Renal cortex interstitium (tissue), 11 donors: ENCODE results near the gene TTC39C. TPM values are rescaled to one million over a fixed set of nuclear protein-coding genes. Genes with fewer than 3 reads are reported as not detected.
"Not testable (repeated sequence)": the region's sequence is repeated elsewhere in the genome, so short reads cannot be mapped to it uniquely, and the experiment has no call there.

Source experiments
- DNase-seq, 11 donors: peaks; one replicate each; pipeline ENCODE4 v3.0.0-alpha.2; 2013; ENCODE audit warnings: low read depth in 9 of 11, low spot score in 4 of 11; ENCODE audit errors: extremely low read depth in 1 of 11
- polyA plus RNA-seq, 3 donors: library from polyadenylated mRNA; unstranded; fragments of 120-200 nt; gene quantifications; one replicate each; pipeline ENCODE4 v1.2.1, GENCODE V29; 2013; ENCODE audit not compliant: insufficient read length in 3 of 3

TTC39C gene
- polyA plus RNA-seq, 3 donors, result 7.2 to 9.1 (median 8.0) TPM

- no peak for DNase-seq
Observed at GRCh38 chr18:24035316-24035715, 20.8 kb downstream of the TTC39C start.

DNA sequence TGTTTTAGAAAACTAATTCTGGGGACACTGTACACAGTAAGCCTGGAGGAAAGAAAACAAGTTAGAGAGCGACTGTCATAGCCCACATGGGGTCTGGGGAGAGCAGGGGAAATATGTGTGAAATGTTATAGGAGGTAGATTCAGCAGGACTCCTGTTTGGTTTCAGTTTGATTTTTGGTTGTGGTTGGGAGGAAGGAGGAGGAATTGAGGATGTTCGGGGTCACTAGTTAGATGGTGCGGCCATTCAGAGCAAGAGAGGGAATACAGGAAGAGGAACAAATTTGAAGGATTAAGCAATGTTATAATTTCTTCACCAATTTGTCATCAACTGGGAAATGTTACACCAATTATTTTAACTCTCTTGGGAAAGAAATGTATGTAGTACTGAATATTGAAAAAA is 25.1 kb downstream of the TTC39C start:
- no peak for DNase-seq

DNA sequence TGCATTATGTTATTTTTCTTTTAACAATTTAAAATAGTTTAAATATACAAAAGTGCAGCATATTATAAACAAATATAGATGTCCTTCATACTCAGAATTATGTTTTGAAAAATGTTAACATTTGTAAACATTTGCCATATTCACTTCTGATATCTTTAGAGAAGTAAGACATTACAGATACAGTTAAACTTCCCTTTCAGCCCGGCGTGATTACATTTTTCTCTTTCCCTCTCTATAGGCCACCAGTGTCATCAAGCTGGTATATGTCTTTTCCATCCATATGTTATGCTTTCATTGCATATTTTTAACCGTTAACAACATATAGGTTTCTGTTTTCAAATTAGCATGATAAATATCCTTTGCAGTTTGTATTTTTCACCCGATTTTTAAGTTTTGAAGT is 27.1 kb downstream of the TTC39C start:
- no peak for DNase-seq

GRCh38 chr18:24043403-24043802 is 28.8 kb downstream of the TTC39C start:
- no peak for DNase-seq

DNA sequence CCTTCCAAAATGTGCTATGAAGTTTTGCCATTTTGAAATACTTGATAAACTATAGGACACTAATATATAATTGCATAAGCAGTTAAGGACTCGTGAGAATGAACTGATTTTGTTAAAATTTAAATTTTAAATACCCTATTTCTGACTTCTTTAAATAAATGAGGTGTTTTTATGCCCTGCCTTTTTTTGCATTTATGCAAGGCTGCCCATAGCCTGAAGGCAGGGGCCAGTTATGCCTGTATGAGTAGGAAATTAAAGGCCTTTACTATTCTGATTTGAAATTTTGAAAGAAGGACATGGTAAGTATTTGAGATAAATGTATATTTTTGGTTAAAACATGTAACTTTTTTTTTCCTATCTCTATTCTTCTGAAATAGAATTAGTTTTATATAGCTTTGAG is 33.7 kb downstream of the TTC39C start:
- no peak for DNase-seq

DNA sequence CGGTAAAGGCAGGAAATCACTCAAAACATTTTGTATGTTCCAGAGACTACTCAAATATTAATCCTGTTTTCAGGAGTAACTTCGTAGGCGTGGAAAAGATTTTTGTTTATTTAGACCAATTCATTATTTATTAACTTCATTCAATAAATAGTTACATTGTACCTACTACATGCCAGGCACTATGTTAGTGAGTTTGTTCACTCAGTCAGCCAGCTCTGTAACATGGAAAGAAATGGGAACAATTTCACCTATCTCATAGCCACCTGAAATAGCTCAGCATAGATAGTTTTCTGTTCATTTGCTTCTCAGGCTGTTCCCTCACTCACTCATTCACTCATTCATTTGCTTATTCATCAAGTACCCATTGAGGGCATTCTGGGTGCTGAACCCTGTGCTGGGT is 34.6 kb downstream of the TTC39C start:
- no peak for DNase-seq

GRCh38 chr18:24051031-24051947 is 36.7 kb downstream of the TTC39C start:
- DNase-seq, result peak in 1 of 11 donors; percentile 7

GRCh38 chr18:24052053-24052452 is 37.5 kb downstream of the TTC39C start:
- DNase-seq, result no peak

GRCh38 chr18:24053211-24053610 is 38.7 kb downstream of the TTC39C start:
- no peak for DNase-seq

- no peak for DNase-seq
Observed at GRCh38 chr18:24054130-24054529, 39.6 kb downstream of the TTC39C start.

GRCh38 chr18:24055009-24055804 is 40.7 kb downstream of the TTC39C start:
- DNase-seq, result no peak

DNA sequence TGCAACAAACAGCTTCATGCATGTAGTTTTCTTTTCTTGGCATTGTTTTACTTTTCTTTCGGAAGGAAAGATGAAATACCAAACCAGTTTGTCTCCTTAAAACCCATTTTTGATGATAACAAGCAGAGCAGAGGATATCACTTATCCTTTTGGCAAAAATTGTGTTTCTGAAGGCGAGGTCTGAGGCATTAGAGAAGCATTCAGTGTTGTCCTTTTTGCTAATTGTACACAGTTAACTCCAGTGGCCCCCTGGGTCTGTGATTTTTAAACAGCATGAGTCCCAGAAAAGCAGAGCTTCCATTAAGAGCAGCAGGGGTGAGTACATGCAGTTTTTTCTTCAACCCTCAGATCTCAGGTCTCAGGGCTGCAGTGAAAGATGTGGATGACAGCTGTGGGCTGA is 41.3 kb downstream of the TTC39C start:
- DNase-seq, result no peak

GRCh38 chr18:24056506-24056905 is 42.0 kb downstream of the TTC39C start:
- no peak for DNase-seq

DNA sequence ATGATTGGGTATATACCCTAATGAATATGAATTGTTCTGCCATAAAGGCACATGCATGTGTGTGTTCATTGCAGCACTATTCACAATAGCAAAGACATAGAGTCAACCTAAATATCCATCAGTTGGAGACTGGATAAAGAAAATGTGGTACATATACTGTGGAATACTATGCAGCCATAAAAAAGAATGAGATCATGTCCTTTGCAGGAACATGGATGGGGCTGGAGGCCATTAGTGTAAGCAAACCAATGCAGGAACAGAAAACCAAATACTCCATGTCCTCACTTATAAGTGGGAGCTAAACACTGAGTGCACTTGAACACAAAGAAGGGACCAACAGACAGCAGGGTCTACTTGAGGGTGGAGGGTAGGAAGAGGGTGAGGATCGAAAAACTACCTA is 43.2 kb downstream of the TTC39C start:
- no peak for DNase-seq

DNA sequence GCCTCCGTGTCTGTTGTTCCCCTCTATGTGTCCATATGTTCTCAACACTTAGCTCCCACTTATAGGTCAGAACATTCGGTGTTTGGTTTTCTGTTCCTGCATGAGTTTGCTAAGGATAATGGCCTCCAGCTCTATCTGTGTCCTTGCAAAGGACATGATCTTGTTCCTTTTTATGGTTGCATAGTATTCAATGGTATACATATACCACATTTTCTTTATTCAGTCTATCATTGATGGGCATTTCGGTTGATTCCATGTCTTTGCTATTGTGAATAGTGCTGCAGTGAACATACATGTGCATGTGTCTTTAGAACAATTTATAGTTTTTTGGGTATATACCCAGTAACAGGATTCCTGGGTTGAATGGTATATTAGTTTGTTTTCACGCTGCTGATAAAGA is 44.8 kb downstream of the TTC39C start:
- DNase-seq, result not testable (repeated sequence)

DNA sequence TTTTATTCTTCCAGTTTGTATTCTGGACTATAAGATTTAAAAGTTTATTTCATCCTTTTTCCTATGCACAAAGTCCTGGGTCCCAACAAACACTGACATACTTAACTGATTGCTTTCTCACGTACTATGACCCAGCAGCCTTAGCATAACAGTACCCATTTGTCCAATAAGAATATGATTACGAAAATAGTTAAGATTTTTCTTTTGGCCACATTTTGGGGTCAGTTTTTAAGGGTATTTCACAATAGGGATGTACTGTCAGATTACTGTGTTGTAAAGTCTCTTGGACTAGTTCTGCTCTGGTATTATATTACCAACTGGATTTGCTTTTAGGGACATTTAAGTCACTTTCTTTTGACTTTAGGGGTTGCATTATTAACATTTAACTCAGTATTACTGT is 46.1 kb downstream of the TTC39C start:
- DNase-seq, result no peak

GRCh38 chr18:24063121-24063731 is 48.7 kb downstream of the TTC39C start:
- DNase-seq, result no peak

DNA sequence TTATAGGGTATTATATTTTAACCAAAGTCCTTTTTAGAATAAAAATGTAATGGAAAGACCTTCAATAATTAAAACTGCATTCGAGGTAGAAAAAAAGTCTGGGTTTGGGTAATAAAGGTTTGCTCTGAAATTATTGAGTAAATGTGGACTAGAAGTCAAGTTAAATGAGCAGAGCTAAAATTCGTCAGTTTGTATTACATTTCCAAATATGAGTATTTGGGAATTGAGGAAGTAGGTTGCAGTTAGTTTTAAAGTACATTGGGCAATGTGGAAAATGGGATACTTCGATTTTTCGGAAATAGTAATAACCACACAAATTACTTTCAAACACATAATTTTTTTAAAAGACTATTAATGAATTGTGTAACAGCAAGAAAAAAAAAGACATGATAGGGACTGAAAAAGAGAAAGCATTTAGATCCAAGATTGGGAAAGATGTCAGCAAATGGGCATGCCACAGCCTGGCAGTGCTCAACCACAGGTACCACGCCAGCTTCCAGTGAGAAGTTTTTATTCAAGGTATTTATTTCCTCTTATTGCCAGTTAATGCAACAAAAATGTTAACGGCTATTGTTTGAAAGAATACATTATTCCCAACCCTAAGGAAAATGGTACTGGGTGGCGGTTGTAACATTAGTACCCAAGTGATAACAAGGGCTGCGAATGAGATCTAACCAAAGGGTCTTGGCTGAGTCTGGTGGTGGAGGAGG is 50.0 kb downstream of the TTC39C start:
- DNase-seq, result no peak

GRCh38 chr18:24065906-24066305 is 51.4 kb downstream of the TTC39C start:
- DNase-seq, result no peak
